ENCODE data around the gene DAP.
A peak's percentile ranks its signal among the peaks of the same experiment; 100 is the strongest.

The DAP gene

GRCh38 chr5:10760096-10760920 is 726 bp downstream of the DAP start:
- DNase-seq: peak; percentile 62 to 75

- DNase-seq: no peak
These were observed 1.9 kb downstream of the DAP start for GRCh38 chr5:10759111-10759510.

GRCh38 chr5:10757922-10758555 is 3.0 kb downstream of the DAP start:
- DNase-seq: no peak

- no peak for DNase-seq
These were observed 4.0 kb downstream of the DAP start for GRCh38 chr5:10757043-10757442.

DNA sequence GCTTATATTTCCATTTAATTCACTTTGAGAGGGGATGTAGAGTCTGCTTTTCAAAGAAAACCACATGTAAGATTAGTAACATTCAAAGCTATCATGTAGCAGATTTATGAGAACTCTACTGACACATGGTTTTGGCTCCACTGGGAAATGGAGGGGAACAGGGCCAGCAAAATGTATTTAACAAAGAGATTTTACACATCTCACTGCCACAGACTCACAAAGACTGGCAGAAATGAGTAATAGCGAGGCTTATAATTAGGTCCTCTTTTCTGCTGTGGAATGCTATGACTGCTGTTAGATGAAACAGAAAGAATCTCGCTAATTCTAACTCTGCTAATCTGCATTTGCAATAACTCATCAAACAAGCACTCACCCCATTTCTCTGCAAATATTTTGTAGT is 4.5 kb downstream of the DAP start:
- no peak for DNase-seq

DNA sequence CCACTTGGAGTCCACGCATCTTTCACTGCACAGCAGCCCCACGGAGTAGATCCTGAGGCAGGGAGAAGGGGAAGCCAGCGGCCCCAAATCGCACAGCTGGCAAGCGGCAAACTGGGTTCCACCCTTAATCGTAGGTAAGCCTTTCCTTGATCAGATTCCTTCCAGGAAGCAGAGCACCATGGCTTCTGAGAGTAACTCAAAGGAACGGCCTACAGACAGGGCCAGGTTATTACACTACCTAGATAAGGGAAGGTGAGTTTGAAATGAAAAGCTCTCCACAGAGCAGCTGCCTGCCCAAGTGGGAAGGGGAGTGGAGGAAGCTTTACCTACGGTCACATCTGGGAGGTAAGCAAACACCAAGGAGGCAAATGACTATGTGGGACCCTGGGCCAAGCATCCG is 7.9 kb downstream of the DAP start:
- no peak for DNase-seq

- DNase-seq: no peak
These were observed 8.6 kb downstream of the DAP start for GRCh38 chr5:10752451-10752850.

DNA sequence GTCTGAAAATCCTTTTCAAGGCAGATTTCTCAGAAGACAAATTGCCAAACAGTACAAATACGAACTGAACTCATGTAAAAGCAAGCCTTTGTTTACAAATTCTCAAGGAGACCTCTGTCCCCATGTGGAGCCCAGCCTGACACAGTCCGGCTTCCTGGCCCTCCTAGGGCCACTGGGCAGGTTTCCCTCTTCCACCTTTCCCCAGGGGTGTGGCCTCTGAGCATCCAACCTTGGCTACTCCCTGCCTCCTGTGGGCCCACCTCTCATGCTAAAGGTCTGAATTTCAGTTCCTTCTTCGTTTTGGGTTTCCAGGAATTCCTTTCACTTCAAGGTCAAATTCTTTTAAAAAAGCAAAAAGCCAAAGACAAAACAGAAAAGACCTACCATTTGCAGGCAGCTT is 10.1 kb downstream of the DAP start:
- no peak for DNase-seq

DNA sequence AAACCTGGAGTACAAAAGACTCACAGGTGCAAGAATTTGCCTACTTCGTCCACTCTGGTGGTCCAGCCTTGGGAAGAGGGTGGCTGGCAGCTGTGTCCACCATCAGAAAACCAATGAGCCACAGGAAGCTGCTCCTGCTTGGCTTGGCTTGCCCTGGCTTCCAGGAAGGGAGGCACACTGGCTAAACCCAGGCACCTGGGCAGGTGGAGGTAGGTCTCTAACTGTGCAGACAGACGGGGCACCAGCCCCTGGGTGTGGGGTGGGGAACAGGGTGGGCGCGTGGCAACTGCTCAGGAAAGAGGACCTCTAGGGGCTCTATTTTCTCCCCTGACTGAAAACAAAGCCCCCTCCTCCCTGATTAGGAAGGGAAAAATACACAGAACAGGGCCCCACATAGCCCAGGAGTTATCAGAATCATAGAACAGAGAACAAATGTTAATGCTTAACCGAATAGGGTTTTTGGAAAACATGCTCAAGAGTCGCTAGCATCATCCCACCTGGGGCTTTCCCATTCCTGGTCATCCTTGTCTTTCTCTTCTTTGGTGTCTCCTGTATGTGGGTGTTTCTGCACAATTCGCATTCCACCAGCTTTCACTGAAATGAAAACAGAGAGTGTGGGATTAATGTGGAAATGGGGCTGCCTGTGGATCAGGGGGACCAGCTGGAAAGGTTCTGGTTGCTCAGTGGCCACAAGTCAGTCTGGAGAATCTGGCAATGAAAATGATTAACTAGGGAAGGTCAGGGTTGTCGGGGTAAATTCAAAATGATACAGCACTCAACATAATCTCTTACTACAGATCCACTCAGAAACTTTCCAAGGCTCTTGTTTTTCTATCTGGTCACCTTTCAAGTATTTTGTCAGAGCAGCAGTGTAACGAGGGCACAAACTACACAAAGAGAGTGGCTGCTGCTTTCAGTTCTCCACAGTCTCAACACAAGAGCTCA is 13.1 kb downstream of the DAP start:
- no peak for DNase-seq

GRCh38 chr5:10746711-10747110 is 14.3 kb downstream of the DAP start:
- peak; percentile 65 to 72 for DNase-seq

DNA sequence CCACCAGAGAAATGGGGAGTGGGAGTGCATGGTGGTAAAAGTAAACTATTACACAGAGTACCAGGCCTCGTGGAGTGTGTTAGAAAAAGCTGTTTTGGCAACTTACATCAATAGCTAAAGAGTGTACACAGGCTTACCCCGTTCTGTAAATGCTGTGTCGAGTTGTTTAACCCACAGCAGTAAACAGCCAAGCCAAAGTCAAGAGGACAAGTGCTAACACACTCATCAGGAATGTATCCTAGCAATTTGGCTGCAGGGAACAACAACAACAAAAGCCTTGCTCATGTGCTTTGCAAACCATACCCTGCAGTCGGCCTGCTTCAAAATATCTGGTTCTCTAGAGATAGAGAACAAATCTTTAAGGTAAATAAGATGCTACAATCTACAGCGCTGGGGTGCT is 15.9 kb downstream of the DAP start:
- DNase-seq: no peak

- DNase-seq: no peak
These were observed 16.4 kb downstream of the DAP start for GRCh38 chr5:10744681-10745080.

DNA sequence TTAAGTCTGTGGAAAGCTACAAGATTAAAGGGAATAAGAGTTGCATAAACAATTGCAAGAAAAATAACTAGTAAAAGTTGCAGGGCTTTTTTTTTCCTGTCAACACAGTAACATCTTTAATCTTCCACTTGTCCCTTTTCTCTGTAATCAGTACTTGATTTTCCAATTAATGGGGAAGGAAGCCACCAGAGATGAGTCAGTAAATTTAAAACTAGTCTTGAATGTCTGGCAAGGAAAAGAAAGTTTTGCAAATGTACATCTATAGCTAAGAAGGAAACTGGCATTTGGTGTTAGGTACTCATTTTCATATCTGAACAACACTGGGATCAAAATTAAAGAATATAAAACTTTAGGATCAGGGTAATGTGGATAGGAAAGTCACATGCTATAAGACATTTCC is 17.1 kb downstream of the DAP start:
- no peak for DNase-seq

GRCh38 chr5:10743526-10743925 is 17.5 kb downstream of the DAP start:
- no peak for DNase-seq

- peak; percentile 5 to 21 for DNase-seq
These were observed 19.4 kb downstream of the DAP start for GRCh38 chr5:10741661-10742060.

- DNase-seq: no peak
These were observed 20.6 kb downstream of the DAP start for GRCh38 chr5:10740384-10740783.

- no peak for DNase-seq
These were observed 23.2 kb downstream of the DAP start for GRCh38 chr5:10737880-10738279.

DNA sequence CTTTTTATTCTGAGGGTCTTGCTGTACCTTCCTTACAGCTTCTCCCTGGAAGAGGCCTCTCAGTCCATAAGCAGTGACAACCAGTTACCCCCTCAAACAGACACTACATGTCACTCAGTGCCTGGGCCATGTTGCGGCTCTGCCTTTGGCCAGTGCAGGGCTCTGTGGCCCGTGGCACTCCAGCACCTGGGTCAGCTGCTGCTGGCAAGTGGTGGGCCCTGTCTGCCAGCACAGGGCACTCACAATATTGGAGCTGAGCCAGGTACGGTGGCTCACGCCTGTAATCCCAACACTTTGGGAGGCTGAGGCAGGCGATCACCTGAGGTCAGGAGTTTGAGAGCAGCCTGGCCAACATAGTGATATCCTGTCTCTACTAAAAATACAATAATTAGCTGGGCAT is 24.2 kb downstream of the DAP start:
- DNase-seq: no peak

GRCh38 chr5:10736354-10736753 is 24.7 kb downstream of the DAP start:
- DNase-seq: no peak

- no peak for DNase-seq
These were observed 25.3 kb downstream of the DAP start for GRCh38 chr5:10735569-10736276.

DNA sequence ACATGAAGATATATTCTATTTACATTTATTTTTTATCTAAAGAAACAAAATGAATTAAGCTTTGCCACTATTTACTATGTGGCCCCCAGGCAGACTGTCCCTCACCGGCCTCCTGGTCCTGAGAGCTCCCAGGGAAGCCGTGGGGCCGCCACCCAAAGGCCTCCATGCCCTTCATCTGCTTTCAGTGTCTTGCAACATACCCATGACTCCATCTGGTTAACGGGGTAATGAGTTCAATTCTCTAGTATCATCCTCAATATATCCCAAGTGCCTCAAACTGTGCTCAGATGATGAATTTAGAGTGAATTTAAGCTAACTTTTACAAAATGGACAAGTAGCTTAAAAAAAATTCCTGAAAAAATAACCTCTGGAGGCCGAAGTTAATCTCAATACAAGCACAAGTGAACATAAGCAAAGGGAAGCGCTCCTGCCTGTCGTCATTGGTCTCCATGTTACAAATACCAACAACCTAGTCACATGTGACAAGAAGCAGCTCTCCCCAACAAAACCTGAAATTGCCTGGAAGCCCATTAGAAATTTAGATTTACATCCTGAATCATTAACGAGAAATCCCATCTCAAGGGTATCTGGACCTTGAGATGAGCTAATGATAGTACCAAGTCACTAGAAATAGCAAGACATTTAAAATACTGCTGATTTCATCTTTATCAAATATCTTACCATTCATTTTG is 26.1 kb downstream of the DAP start:
- no peak for DNase-seq

DNA sequence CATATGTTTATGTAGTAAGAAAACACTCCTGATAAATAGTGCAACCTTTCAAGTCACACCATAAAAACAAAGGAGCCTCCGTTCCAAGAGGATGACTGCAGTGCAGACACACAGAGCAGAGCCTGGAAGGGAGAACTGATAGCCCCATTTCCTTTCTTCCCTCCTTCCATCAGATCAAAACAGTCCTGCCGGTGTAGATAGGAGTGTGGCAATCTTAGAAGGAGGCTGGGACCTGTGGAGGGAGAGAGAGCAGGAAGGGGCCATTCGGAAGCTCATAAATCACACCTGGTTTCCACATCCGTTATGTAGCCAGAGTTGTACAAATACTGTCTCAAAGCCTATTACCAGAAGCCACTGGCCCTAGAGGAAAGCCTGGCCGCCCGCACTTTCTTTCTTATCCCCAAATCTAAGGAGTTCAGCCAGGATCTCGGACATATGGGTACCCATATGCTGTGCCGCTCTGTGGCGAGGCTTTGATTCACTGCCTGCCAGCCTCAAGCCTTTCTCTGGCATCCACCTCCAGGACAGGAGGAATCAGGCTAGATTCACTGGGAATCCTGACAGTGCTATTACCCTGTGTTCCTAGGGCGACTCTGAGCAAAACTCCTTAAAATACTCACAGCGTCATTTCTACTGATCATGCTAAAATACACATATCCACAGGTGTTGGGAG is 26.9 kb downstream of the DAP start:
- DNase-seq: no peak

Data from AML-193 (cell line).